Body of pancreas (tissue), 4 donors: ENCODE data around the gene SLC18A2. TPM values are rescaled to one million over a fixed set of nuclear protein-coding genes. Genes with fewer than 3 reads are reported as not detected.

Experiments
- ATAC-seq: fragments of 150-250 bp; one replicate; pipeline ENCODE4 v1.9.1; 2016
- DNase-seq, 4 donors: peaks; one replicate each; pipeline ENCODE4 v3.0.0-alpha.2; 2019
- H3K27ac ChIP-seq, 4 donors: fragments of 200-600 bp; sonication (generic); 1 replicate in 3 of 4; 2 replicates in 1 of 4; pipeline versions ENCODE4 v1.5.1 to v1.6.1; 2016 to 2019; ENCODE audit warnings: mild to moderate bottlenecking in 1 of 4, mixed read lengths in 1 of 4, moderate library complexity in 1 of 4
- H3K27me3 ChIP-seq, 2 donors: fragments of 200-600 bp; sonication (generic); one replicate each; pipeline ENCODE4 v1.6.0; 2016; ENCODE audit warnings: mild to moderate bottlenecking in 1 of 2
- H3K36me3 ChIP-seq, 2 donors: fragments of 200-600 bp; sonication (generic); replicated peaks in 1 of 2; 2 replicates each; pipeline ENCODE4 v1.5.1; 2016; ENCODE audit warnings: low read depth in 2 of 2; ENCODE audit not compliant: insufficient read depth in 1 of 2
- H3K4me1 ChIP-seq: fragments of 200-600 bp; sonication (generic); one replicate; pipeline ENCODE4 v1.6.0; 2016
- H3K4me3 ChIP-seq, 2 donors: fragments of 200-600 bp; sonication (generic); 1 replicate in 1 of 2; 2 replicates in 1 of 2; pipeline ENCODE4 v1.5.1; 2016 to 2019
- H3K9me3 ChIP-seq, 3 donors: fragments of 200-600 bp; sonication (generic); 1 replicate in 2 of 3; 2 replicates in 1 of 3; pipeline ENCODE4 v1.5.1; 2016
- POLR2A ChIP-seq, 3 donors: fragments of 450-650 bp; IDR thresholded peaks; one replicate each; pipeline ENCODE4 v1.6.1; 2016; ENCODE audit warnings: antibody characterized with exemption in 3 of 3, mild to moderate bottlenecking in 2 of 3
- WGBS, 2 donors: methylation state at CpG; one replicate each; pipeline ENCODE4 v1.1.5; 2017; 5-methylcytosine and 5-hydroxymethylcytosine counted together
- intact Hi-C: fragments of 100-400 bp; cut with DNase I; formaldehyde crosslinking; loops from one replicate; pipeline ENCODE4 v1.15.1; 2023
- total RNA-seq, 2 donors: library from RNA; depleted of rRNA; stranded (reverse); fragments of >200 nt; gene quantifications; one replicate each; pipeline ENCODE4 v1.1.0, GENCODE V29; 2016
- TF ChIP-seq, protein P1 (sequence below), 7 experiments: fragments of 450-650 bp in 4 of 7; fragments of 200-600 bp in 3 of 7; sonication (generic) in 3 of 7; IDR thresholded peaks; one replicate each; pipeline ENCODE4 v1.5.1; 2016 to 2019; ENCODE audit warnings: antibody characterized with exemption in 7 of 7

The SLC18A2 gene
- total RNA-seq, 2 donors from 2014 or later: 1.6 to 2.3 TPM

DNA sequence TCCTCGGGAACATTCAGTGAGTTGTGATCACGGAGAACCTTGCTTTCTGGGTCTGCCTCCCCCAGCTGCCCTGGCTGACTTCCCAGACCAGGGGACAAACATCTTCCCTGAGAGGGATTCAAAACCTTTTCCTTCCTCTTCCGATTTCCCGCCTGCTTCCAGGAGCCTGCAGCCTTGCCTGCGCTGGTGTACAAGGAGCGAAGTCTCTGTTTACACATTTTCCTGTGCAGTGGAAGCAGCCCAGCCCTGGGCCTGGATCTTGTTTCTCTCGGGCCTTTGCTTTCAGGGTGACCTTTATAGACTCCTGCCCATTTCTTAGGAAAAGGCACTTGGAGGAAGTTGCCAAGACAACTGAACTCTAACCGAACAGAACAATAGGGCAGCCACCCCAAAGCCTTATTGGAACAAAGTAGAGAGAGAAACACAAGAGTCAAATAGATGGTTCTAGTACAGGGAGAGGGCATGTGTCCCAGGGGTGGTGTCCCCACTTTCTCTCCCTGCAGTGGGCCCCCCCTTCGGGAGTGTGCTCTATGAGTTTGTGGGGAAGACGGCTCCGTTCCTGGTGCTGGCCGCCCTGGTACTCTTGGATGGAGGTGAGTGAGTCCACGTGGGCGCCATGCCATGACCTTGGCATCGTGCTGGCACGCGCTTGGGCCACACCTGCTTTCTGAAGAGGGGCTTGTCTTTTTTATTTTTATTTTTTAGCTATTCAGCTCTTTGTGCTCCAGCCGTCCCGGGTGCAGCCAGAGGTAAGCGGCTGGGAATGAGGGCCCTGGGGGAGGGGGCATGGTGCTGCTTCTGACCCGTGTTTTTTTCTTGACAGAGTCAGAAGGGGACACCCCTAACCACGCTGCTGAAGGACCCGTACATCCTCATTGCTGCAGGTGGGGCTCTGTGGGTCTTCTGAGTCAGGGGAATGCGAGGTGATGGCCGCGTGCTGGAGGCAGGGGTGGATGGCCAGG, 14.1 kb downstream of the SLC18A2 start:
- TF ChIP-seq, protein P1, sequence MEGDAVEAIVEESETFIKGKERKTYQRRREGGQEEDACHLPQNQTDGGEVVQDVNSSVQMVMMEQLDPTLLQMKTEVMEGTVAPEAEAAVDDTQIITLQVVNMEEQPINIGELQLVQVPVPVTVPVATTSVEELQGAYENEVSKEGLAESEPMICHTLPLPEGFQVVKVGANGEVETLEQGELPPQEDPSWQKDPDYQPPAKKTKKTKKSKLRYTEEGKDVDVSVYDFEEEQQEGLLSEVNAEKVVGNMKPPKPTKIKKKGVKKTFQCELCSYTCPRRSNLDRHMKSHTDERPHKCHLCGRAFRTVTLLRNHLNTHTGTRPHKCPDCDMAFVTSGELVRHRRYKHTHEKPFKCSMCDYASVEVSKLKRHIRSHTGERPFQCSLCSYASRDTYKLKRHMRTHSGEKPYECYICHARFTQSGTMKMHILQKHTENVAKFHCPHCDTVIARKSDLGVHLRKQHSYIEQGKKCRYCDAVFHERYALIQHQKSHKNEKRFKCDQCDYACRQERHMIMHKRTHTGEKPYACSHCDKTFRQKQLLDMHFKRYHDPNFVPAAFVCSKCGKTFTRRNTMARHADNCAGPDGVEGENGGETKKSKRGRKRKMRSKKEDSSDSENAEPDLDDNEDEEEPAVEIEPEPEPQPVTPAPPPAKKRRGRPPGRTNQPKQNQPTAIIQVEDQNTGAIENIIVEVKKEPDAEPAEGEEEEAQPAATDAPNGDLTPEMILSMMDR (IDR thresholded peaks at IDR 0.05): no peak
- no peak for TF ChIP-seq POLR2A (IDR thresholded peaks at IDR 0.05)
- 74 to 76% methylated on average over 25 to 26 of the region's 26 CpGs for WGBS, 2 donors
- Histone ChIP-seq H3K27ac (no peak overlapping the region), H3K27me3 (no peaks in the 10 kb centered on the region), H3K9me3 (no peaks in the 10 kb centered on the region), H3K4me1 (no peaks in the 10 kb centered on the region), H3K36me3 (no peaks in the 10 kb centered on the region), H3K4me3 (no peak overlapping the region)
- intact Hi-C loops: no loop called here
- no peak for ATAC-seq
- no peak for DNase-seq

DNA sequence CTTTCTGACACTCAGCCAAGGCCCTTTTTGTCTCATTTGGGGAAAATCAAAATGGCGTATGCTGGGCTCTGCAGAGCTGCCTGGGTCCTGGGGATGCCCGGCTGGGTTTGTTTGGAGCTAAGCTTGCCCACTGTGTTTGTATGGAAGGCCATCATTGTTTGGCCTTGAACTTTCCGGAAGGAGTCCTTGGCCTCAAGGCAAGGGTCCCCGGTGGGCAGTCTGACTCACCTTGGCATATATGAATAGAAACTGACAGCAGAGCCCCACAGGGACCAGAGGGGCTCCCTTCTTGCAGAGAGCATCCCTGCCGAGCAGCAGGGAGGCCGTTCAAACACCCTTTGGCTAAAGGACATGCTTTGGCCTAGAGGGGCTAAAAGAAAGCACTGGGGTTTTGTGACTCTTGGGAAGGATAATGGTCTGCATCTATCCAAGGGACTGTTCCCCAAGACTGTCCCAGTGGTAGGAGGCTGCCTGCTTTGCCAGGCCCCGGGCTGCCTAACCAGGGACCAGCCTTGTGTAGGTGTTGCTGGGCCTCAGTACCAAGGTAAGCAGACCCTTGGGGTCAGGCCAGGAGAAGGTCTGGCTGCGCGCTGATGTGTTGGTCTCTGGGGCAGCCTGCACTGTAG, 15.0 kb downstream of the SLC18A2 start:
- Histone ChIP-seq H3K27me3 (no peaks in the 10 kb centered on the region), H3K4me3 (no peak overlapping the region), H3K36me3 (no peaks in the 10 kb centered on the region), H3K4me1 (no peaks in the 10 kb centered on the region), H3K27ac (no peak overlapping the region), H3K9me3 (no peaks in the 10 kb centered on the region)
- 87 to 88% methylated on average over 8 to 9 of the region's 9 CpGs for WGBS, 2 donors
- ATAC-seq (no peak), DNase-seq (no peak)
- intact Hi-C loops: no loop called here
- no peak for TF ChIP-seq POLR2A (IDR thresholded peaks at IDR 0.05)
- TF ChIP-seq, protein P1 (IDR thresholded peaks at IDR 0.05): no peak

DNA sequence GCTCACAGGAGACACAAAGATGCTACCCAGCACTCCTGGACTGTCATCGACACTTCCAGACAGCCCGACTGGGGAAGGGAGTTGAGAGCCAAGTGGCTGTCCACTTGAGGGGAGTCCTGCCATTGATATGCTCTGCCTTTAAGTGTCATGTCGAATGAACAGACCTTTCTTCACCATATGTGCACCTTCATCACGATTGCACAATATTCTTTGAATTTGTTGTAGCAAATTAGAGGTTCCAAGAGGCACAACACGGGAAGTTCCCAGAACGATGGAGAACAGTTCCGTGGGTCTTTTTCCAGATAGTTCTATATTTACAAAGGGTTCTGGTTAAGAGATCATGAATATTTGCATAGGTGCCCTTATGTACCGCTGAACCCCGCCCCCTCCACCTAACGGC, 16.0 kb downstream of the SLC18A2 start:
- Histone ChIP-seq H3K27ac (no peak overlapping the region), H3K36me3 (no peaks in the 10 kb centered on the region), H3K9me3 (no peaks in the 10 kb centered on the region), H3K4me1 (no peaks in the 10 kb centered on the region), H3K27me3 (no peaks in the 10 kb centered on the region), H3K4me3 (no peak overlapping the region)
- intact Hi-C loops: no loop called here
- DNase-seq: no peak
- TF ChIP-seq POLR2A (IDR thresholded peaks at IDR 0.05): no peak
- TF ChIP-seq, protein P1 (IDR thresholded peaks at IDR 0.05): no peak
- WGBS, 2 donors: 62% methylated on average over 9 to 10 of the region's 10 CpGs
- ATAC-seq: no peak

DNA sequence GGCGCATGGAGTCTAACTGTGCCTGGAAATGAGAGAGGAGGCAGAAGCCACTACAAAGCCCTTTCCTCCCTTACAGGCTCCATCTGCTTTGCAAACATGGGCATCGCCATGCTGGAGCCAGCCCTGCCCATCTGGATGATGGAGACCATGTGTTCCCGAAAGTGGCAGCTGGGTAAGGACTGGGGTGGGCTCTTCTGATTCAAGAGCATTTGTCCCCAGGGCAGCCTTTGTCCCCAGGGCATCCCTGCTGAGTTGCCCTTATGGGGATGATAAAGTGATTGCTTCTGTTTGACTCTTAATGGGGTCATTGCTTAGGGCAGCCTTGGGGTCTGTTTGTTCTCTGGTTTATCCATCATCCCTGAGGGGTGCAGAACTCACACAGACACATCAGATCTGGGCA, 16.8 kb downstream of the SLC18A2 start:
- H3K4me3 ChIP-seq: no peak overlapping the region
- ATAC-seq (no peak), DNase-seq (no peak)
- no peak overlapping the region for H3K27ac ChIP-seq
- no peaks in the 10 kb centered on the region for H3K9me3 ChIP-seq
- no peaks in the 10 kb centered on the region for H3K36me3 ChIP-seq
- TF ChIP-seq, protein P1 (IDR thresholded peaks at IDR 0.05): no peak
- no peak for TF ChIP-seq POLR2A (IDR thresholded peaks at IDR 0.05)
- no peaks in the 10 kb centered on the region for H3K4me1 ChIP-seq
- intact Hi-C loops: no loop called here
- WGBS, 2 donors: 73 to 76% methylated on average over 3 of the region's 3 CpGs
- no peaks in the 10 kb centered on the region for H3K27me3 ChIP-seq
